Hippocampal formation (tissue), 2 donors: Measurements from ENCODE around the gene SLC6A7.
"Not testable (repeated sequence)": the region's sequence is repeated elsewhere in the genome, so short reads cannot be mapped to it uniquely, and the experiment has no call there.

Experiments used
- DNase-seq, 2 donors: peaks; one replicate each; lab custom pipeline; 2025; lab: John Stamatoyannopoulos, UW

SLC6A7 gene

DNA sequence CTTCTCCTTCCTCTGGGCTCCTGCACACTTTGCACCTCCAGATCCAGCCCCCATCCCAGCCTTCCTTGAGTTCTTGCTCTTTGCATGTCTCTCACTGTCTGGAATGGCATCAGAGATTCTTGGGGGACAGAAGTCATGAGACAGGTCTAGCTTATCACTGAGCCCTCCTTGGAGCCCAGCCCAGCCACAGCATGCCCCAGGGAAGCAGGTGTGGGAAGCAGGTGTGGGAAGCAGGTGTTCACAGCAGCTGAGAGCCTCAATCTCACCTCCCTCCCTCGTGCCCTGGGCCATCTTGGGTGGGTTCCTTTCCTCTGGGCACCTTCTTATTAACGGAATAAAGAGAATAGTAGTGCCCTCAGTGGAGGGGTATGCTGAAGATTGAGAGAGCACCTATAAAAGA is 27.2 kb downstream of the SLC6A7 start:
- DNase-seq: no peak

DNA sequence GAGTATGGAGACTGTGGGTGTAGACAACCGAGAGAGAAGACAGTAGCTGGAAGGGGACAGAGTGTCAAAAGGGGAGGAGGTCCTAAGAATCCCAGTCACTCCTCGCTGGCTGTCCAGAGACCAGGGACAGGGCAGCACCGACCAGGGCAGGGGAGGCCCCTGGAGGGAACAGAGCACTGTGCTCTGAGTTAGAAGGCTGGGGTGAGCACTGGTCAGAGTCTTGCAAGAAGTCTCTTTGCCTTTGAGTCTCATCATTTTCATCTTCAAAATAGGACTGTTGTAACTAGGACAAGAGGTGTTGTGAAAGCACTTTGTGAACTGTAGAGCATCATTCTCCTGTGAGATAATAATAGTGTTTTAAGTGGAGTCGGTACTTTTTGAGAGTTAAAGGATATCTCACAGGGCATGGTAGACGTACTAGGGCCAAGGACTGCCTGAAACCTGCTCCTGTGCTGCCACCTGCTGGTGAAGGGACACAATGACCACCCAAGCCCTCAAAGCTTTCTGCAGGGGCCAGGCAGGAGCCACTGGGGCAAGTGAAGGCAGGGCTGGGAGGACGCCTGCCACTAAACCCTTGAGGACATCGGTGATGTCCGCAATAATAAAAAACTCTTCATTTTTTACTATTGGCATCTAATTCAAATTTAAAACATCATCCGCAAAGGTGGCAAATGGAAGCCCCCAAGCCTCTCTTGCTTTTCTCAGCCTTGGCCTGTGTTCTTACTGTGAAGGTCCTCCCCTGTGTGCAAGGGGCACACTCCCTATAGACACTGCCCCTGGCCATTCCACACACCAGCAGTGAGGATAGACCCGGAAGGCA is 28.2 kb downstream of the SLC6A7 start:
- DNase-seq: peak; percentile 71

DNA sequence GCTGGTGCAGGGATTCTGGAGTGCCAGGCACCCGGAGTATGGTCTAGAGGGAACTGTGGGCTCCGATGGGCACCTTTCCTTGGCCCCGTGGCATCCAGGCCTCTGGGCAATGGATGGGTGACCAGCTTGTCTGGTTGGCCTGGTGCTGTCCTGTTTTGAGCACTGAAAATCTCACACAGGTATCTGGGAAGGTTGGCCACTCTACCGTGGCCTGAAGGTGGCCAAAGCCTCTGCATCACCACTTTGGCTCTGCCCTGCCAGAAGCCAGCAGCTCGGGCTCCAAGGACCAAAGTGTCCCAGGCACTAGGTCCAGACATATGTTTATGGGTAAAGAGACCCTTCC is 28.8 kb downstream of the SLC6A7 start:
- DNase-seq: no peak

DNA sequence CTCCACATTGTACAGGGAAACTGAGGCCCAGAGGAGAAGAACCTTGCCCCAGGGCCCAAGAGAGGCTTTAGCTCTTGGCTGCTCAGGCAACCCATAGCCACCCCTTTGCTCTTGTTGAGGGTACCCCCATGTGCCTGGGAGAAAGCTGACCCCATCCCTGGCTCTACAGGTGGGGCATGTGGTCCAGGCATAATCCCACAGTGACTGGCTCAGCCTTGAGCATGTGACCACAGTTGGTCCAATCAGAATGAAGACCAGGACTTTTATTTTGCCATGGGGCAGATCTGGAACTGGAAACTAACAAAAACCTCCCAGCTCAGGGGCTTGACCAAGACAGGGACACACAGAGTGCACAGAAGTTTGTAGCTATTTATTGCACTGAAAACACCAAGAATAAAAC is 29.3 kb downstream of the SLC6A7 start:
- no peak for DNase-seq

DNA sequence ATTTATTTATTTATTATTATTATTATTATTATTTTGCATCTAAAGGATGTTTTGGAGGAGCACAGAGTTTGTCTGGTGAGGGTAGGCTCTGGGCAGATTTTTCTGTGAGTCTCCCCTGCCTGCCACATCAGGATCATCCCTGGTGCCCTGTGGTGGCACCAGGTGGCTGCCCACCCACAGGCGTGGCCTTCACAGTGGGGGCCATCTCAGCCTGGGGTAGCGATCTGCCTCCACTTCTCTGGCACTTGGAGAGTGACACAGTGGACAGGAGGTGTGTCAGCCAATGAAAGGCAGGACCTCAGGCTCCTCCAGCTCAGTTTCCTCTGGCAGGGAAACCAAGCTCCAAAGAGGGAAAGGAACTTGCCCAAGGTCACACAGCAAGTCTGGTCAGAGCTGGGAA is 30.0 kb downstream of the SLC6A7 start:
- DNase-seq: no peak

DNA sequence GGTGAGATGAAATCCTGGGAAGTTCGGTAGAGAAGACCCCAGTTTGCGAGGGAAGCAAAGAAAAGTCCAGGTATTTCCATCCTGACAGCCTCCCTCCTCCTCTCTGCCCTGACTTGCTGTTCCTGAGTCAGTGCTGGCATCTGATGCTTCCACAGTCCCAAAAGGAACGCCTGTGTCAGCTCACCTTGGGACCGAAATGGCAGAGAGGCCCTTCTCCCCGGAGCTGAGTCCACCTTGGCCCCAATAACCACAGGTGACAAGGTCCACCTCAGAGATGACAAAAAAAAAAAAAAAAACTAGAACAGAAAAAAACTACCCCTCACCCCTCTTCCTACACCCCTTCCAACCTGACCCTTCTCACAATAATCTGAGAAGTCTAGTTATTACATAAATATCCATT is 31.6 kb downstream of the SLC6A7 start:
- no peak for DNase-seq

DNA sequence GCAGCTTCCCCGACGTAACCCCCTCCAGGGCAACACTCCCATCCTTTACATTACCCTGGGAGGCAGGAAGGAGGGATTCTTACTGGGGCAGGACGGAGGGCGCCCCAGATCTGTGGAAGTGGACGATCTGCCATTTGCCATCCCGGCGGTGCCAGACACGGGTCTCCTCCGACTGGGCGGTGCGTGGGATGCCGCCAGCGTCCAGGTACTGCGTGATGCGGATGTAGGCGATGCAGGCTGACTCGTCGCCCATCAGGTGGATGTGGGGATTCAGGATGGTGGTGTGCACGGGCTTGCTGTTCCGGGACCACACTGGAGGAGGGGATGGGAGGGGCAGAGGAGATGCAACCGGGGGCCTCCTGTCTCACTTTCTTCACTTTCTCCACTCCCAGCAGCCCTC is 33.0 kb downstream of the SLC6A7 start:
- DNase-seq: no peak

DNA sequence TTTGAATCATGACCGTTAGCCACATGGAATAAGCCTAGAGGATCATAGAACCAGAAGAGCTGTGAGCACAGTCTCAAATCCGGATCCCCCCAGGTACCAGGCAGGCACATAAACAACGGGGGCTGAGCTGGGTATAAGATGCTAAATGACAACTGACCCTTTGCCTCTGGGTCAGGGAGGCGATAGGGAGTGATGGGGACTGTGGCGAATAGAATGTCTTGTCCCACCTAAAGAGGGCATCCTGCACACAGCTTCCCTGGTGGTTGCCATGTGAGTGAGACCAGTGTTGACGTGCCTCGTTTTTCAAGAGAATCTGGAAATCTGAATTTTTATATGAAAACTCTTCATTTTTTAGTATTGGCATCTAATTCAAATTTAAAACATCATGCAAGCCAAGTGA is 33.6 kb downstream of the SLC6A7 start:
- DNase-seq: no peak

DNA sequence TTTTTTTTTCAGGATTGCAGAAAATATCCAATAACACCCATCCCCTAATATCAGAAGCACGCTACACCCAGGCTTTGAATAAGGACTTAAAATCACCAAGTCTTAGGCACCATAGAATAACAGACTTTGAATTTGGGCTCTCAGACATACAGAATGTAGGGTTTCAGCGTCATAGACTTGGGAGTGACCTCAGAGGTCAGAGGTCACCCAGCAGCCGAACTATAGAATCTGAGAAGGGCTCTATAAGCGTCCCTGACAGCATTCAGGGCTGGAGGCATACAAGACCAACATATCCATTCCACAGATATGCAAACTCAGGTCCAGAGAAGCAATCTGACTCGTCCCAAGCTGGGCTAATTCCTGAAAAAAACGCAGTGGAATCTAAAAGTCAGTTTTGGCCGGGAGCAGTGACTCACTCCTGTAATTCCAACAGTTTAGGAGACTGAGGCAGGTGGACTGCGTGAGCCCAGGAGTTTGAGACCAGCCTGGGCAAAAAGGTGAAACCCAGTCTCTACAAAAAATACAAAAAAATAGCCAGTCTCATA is 34.7 kb downstream of the SLC6A7 start:
- no peak for DNase-seq

DNA sequence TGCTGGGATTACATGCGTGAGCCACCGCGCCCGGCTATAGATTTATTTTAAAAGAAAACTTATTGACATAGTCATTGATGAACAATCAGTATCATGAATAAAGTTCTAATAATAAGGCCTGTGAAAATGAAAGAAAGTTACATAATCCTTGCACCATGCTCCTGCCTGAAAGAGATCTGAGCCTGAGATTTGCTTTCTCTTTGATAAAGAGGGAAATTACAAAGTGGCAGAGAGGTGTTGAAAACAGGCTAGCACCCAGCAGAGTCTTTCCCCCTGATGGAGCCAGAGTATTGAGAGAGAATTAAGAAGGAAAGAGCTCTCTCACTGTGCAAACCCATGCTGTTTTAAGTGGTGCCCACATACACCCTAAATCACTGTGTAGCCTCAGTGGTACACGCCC is 37.2 kb downstream of the SLC6A7 start:
- DNase-seq: no peak

DNA sequence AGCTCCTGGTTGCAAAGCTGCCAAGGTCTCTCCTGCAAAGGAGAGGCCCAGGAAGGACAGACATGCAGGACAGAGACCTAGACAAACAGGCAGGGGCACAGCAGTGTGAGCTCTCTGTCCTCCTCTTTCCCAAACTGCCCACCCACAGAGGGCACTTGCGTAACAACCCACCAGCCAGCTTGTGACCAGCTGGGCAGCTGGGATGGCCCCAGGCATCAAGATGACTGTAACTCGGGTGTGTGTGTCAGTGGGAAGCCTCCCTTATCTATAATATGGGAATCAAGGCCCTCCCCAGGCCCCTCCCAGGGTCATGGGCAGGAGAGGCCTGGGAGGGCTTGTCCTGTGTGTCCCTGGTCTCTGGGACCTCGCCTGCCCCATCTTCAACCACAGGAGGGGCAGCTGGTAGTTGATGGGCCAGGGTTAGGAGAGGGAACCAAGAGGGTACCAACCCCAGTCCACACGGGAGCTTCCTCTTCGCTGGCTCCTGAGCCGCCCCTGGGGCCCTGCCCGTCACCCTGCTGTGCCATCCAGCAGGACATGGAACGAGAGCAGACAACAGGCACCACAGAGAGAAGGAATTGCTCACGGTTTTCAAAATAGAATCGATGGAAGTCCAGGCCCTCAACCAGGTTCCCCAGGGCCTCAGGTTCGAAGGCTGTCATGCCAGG is 37.9 kb downstream of the SLC6A7 start:
- no peak for DNase-seq

DNA sequence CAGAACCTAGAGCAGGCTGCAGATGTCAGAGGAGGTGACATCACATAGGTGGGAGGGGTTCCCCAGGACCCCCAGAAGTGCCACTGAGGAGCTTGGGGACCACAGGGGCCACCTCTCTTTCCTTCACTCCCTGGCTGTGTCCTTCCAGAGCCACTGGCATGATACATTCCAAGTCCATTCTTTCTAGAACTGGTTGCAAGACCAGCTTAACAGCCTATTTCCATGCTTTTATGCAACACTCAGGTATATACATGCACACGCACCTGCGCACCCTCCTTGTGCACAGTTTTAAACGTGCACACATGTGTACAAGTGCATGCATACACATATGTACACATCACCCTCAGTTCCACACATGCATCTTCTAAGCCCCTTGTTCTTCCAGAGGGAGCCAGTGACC is 39.7 kb downstream of the SLC6A7 start:
- no peak for DNase-seq

DNA sequence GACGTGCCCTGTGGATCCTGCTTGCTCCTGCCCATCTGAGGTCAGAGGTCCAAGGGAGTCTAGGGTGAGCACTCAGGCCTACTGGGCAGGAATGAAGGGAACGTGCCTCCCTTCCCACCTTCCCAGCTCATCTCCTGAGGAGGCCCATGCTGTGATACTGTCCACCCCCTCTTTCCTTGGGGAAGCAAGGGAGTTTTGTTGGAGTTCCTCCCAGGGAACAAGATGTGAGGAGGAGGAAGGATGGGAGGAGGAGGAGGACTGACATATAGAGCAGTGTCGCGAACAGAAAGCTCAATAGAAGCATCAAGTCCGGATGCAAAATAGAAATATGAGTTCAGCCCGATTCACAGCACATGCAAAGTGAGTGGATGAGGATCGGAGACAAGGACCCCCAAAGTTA is 41.0 kb downstream of the SLC6A7 start:
- peak in 1 of 2 donors; percentile 13 for DNase-seq

DNA sequence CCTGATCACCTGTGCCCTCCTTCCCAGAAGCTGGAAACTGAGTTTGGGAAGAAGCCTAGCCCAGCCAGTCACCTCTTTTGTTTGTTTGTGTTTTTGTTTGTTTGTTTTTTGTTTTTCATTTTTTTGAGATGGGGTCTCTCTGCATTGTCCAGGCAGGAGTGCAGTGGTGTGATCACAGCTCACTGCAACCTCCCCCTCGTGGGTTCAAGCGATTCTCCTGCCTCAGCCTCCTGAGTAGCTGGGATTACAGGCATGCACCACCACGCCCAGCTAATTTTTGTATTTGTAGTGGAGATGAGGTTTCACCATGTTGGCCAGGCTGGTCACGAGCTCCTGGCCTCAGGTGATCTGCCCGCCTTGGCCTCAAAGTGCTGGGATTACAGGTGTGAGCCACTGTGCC is 43.8 kb downstream of the SLC6A7 start:
- DNase-seq: not testable (repeated sequence)

DNA sequence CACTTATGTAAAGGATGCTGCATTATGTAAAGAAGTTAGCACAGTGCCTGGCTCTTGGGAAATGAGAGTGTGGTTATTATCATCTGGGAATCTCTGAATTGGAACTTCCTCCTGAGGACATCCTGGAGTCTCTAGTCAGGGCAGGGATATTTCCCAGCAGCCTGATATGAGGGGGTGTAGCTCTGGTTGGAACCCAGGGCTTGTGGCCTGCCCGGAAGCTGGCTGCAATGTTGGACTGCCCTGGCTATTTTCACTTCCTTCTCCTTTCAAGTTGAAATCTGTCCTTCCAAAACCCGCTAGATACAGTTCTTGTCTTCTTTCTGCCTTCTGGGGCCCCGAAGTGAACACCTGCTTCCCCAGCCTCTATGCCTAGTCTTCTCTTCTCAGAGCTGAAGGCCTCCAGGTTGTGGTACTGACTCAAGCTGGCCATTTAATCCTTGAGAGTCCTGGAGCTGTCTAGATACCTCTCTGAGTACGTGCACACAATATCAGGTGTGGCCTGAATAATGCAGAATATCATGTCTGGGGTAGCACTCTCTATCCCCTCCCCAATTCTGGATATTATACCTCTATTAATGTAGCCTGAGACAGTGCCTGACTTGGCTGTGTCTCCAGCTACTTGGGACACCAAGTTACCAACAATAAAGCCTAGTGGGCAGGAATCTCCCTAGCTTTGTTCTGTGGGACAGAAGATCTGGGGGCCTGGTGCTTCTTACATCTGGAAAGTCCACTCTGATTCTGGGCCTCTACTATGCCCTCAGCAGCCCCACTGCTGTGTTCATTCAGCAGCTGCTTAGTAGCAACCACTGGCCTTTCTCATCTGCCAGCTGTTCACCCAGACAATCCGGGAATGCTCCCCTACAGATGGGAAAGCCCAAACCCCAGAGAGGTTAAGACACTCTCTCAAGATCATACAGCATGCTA is 45.0 kb downstream of the SLC6A7 start:
- no peak for DNase-seq

DNA sequence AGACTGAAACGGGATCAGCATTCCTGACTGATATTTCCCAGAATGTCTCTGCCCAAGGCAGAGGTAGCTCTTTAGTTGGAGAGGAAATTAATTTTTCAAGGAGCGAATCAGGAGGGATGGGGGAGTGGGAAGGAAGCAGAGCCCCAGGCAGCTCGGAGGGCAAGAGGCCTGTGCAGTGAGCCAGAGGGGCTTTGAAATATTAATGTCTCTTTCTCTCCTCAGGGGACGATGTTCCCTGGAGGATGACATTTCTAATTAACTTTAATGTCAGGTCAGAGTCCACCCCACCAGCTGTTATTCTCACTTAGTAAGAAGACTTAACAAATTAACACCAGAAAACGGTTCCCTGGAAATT is 45.6 kb downstream of the SLC6A7 start:
- no peak for DNase-seq

DNA sequence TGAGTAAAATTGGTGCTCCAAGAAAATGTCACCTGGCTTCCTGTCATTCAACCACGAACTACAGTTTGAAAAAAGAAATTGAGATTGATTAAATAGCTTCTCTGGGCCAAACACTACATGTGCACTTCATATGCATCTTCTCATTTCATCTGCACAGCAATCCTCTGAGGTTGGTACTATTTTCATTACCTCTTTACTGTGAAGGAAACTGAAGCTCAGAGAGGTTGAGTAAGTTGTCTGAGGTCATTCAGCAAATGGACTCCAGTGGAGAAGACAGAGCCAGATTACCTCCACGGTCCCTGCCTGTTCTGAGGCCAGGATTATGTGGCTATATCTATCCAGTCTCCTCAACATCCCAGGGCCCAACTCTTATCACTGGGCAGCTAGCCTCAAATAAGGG is 46.5 kb downstream of the SLC6A7 start:
- no peak for DNase-seq

DNA sequence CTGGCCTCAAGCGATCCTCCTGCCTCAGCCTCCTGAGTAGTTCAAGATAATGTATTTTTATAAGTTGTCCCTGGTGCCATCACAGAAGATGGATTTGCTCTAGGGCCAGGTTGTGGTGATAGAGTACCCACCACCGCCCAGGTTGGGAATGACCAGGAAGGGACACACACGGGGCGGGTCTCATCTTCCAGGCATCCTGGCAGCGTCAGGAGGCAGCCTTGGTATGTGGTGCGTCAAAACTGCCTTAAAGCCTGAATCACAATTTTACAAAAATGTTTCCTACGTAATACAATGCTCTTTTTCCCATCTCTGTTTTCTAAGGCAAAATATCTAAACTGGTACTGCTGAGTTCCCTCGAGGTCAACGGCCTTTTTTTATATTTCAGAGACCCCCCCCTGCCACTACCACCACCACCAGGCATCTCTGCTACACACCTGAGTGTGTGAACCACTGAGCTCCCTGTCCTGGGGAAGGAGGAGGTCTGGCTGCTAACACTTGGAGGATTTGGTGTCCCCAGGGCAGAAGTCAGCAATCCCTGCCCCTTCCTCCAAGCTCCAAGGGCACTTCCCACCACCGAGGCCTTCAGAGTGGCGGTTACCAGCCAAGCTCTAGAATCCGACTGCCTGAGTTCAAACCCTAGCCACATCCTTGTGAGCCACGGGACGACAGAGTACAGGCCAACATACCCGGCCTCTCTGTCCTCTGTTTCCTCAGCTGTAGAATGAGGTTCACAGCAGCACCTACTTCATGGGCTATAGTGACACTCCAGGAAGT is 47.3 kb downstream of the SLC6A7 start:
- DNase-seq: no peak

DNA sequence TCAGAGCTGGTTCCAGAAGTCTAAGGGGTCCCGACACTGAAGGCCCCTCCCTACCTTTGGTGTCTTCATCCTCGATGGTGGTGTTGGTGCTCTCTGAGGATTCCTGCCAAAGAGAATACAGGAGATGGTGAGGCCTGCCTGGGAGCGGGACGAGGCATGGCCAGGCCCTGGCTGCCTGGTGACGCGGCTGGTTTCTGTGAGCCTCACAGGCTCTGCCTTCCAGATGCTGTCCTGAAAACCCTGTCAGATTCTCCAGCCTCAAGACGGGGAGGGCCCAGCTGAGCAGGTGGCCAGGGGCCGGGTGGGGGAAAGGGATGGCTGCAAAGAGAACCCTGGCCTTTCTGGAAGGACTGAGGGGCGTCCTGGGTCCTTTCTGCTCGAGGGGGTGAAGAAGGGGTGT is 48.8 kb downstream of the SLC6A7 start:
- no peak for DNase-seq

DNA sequence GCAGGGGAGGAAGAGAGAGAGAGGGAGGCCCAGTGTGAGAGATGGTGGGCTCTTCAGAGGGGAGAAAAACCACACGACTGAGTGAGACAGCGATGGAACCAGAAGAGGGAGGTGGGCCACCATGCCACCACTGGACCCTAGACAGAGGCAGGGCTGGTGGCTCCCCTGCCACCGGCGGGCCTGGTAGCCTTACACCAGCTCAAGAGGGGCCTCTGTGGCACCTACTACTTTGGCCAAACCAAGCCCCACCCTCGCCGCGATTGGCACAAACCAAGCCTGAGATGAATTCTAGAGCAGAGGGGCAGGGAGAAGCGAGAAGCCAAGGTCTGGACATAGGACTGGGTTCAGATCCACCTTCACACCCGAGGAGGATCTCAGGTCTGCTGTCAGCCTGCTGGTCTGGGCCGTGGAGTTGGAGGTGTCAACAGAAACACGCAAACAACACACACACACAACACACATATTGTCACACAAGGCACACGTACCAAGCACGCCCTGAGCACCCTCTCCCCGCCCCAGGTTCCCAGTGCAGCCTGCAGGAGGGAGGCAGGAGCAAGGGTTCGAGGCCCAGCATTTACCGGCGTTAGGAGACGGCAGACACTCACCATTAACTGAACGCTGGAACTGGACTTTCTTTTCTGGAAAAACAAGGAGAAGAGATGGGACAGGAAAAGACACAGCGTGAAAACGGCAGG is 49.4 kb downstream of the SLC6A7 start:
- no peak for DNase-seq

DNA sequence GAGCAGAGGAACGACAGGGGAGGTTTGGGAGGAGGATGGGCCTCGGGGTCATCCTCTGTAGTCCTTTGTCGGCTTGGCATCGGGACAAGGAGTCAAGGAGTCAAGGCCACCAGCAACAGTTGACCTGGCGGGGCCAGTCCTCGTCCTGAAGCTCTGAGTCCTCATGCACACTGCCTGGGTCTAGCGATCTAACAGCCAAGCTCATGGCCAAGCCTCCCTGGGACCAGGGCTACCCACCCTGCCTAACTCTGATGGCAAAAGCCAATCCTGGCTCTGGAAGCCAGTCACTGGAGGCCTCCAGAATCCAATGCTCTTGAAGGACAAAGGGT is 49.9 kb downstream of the SLC6A7 start:
- DNase-seq: no peak
